ENCODE data around the gene MYBBP1A.

The MYBBP1A gene

GRCh38 chr17:4594406-4594805 is 39.2 kb upstream of the MYBBP1A start:
- TF ChIP-seq GATA3 (IDR thresholded peaks at IDR 0.05; ENCODE audit: low read depth, low read length) (no peak), GATA2 (IDR thresholded peaks at IDR 0.05; ENCODE audit: low read depth, low read length) (no peak)

DNA sequence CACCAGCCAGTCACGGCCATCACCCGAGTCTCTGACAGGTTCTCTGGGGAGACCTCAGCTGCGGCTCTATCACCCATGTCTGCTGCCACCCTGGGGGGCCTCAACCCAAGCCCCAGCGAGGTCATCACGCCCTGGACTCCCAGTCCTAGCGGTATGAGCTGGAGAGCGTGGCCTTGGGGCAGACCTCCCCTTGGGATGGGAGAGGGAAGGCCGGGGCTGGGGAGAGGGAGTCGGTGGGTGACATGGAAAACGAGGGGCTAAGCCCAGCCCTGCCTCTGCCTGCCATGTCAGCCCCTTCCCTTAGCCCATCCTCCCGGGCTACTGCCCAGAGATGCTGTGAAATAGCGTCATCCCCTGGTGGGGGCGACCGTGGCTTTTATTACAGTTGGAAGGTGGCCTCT is 37.8 kb upstream of the MYBBP1A start:
- TF ChIP-seq GATA2 (IDR thresholded peaks at IDR 0.05; ENCODE audit: low read depth, low read length), result no peak
- TF ChIP-seq GATA3 (IDR thresholded peaks at IDR 0.05; ENCODE audit: low read depth, low read length), result no peak

GRCh38 chr17:4592240-4593005 is 37.2 kb upstream of the MYBBP1A start:
- TF ChIP-seq GATA3 (IDR thresholded peaks at IDR 0.05; ENCODE audit: low read depth, low read length) (no peak), GATA2 (IDR thresholded peaks at IDR 0.05; ENCODE audit: low read depth, low read length) (no peak)

DNA sequence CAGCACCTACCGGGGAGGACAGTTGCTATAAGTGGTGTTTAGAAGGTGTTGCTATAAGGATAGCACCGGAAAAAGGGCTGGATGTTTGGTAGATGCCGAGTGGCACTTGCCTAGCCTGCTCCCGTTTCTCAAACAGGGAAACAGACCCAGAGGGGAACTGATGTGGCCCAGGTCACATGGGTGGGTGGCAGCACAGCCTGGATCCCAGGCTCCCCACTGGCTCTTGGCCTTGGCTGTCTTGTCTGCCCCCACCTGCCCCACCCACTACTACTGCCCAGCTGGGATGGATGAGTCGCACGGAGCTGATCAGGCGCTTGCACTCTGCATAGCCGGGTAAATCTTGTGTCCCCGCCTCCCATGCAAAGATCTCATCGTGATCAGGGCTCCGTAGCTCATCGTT is 36.3 kb upstream of the MYBBP1A start:
- TF ChIP-seq GATA3 (IDR thresholded peaks at IDR 0.05; ENCODE audit: low read depth, low read length) (no peak), GATA2 (IDR thresholded peaks at IDR 0.05; ENCODE audit: low read depth, low read length) (no peak)

DNA sequence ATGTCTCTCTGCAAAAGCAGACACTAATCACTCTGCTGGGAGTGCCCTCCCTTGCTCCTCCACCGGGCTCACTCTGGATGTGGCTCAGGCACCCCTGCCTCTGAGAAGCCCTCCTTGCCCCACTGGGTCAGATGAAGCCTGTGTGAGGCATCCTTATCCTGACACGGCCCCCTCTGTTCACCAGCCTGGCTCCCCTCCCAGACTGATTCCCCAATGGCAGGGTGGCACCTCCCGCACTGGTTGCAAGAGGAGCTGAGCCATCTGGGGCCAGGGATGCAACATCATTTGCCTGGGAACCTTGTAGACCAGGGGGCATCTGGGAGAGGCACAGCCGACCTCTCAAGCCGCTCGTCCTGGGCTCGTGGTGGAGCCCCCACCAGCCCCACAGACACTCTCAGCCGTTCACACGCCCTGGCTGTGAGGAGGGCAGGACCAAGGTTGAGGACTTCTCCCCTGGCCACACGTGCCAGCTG is 35.8 kb upstream of the MYBBP1A start:
- no peak for TF ChIP-seq GATA2 (IDR thresholded peaks at IDR 0.05; ENCODE audit: low read depth, low read length)
- no peak for TF ChIP-seq GATA3 (IDR thresholded peaks at IDR 0.05; ENCODE audit: low read depth, low read length)

- TF ChIP-seq GATA3 (IDR thresholded peaks at IDR 0.05; ENCODE audit: low read depth, low read length) (no peak), GATA2 (IDR thresholded peaks at IDR 0.05; ENCODE audit: low read depth, low read length) (no peak)
These were observed 33.9 kb upstream of the MYBBP1A start for GRCh38 chr17:4588898-4589625.

GRCh38 chr17:4588391-4588790 is 33.2 kb upstream of the MYBBP1A start:
- TF ChIP-seq GATA2 (IDR thresholded peaks at IDR 0.05; ENCODE audit: low read depth, low read length), result no peak
- TF ChIP-seq GATA3 (IDR thresholded peaks at IDR 0.05; ENCODE audit: low read depth, low read length), result no peak

DNA sequence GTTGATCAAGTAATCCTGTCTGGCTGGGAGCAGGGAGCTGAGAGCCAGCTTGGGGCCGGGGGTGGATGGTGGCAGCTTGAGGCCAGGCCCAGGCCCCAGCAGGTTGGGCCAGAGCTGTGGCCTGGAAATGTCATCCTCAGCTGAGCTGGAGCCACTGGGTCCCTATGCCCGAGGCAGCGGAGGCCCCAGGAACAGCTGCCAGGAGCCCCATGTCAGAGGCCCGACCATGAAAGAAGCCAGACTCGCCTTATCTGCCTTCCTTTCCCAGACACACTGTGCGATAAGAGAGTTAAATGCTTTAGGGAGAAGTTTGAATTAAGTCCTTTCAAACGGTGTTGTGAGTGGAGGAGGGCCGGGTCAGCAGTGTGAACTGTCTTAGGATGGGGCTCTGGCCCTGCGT is 32.6 kb upstream of the MYBBP1A start:
- TF ChIP-seq GATA2 (IDR thresholded peaks at IDR 0.05; ENCODE audit: low read depth, low read length) (peak; percentile 99), GATA3 (IDR thresholded peaks at IDR 0.05; ENCODE audit: low read depth, low read length) (no peak; the same call in 1 of the 2 replicates)

- TF ChIP-seq GATA3 (IDR thresholded peaks at IDR 0.05; ENCODE audit: low read depth, low read length), result no peak
- TF ChIP-seq GATA2 (IDR thresholded peaks at IDR 0.05; ENCODE audit: low read depth, low read length), result no peak
These were observed 32.0 kb upstream of the MYBBP1A start for GRCh38 chr17:4587195-4587594.

DNA sequence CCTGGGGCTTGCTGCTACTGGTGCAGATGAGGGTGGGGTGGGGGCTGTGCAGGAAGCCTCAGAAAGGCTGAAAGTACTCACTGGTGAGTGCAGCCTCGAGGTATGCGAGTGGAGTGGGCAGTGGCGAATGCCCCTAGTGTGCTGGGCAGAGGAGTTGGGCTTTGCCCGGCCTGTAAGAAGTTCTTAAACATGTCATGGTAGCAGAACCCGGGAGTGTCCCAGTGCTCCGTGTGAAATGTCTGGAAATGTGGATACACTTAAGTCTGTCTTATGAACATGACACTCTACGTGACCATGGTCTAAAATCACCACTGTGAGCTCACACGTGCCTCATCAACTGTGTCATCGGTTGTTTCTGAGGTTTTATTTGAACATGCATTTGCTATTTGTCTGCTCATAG is 30.9 kb upstream of the MYBBP1A start:
- TF ChIP-seq GATA3 (IDR thresholded peaks at IDR 0.05; ENCODE audit: low read depth, low read length) (no peak), GATA2 (IDR thresholded peaks at IDR 0.05; ENCODE audit: low read depth, low read length) (no peak)

- TF ChIP-seq GATA3 (IDR thresholded peaks at IDR 0.05; ENCODE audit: low read depth, low read length) (no peak), GATA2 (IDR thresholded peaks at IDR 0.05; ENCODE audit: low read depth, low read length) (no peak)
These were observed 30.4 kb upstream of the MYBBP1A start for GRCh38 chr17:4585638-4585994.

- no peak for TF ChIP-seq GATA2 (IDR thresholded peaks at IDR 0.05; ENCODE audit: low read depth, low read length)
- no peak for TF ChIP-seq GATA3 (IDR thresholded peaks at IDR 0.05; ENCODE audit: low read depth, low read length)
These were observed 29.9 kb upstream of the MYBBP1A start for GRCh38 chr17:4584917-4585637.

- TF ChIP-seq GATA3 (IDR thresholded peaks at IDR 0.05; ENCODE audit: low read depth, low read length), result no peak
- TF ChIP-seq GATA2 (IDR thresholded peaks at IDR 0.05; ENCODE audit: low read depth, low read length), result no peak
These were observed 29.1 kb upstream of the MYBBP1A start, which contains the start of gene SMTNL2 for GRCh38 chr17:4584101-4584916. Gene SMTNL2 (plus strand): TSS chr17:4584529. CDS start chr17:4584606, 77 bp downstream.

- TF ChIP-seq GATA2 (IDR thresholded peaks at IDR 0.05; ENCODE audit: low read depth, low read length), result no peak
These were observed 28.6 kb upstream of the MYBBP1A start for GRCh38 chr17:4583782-4584100.

Measured in SH-SY5Y (cell line).